HG02798 (cell line): ENCODE results near the gene SLC52A3.
"Not testable (repeated sequence)": the region's sequence is repeated elsewhere in the genome, so short reads cannot be mapped to it uniquely, and the experiment has no call there.

ENCODE experiments used
- ATAC-seq: cut with Tn5 transposase; IDR thresholded peaks from one replicate; pipeline ENCODE4 v1.9.1; 2021; ENCODE audit warnings: mild to moderate bottlenecking; ENCODE audit not compliant: unreplicated experiment, poor library complexity

SLC52A3 gene

GRCh38 chr20:768426-768978 is at the start of gene SLC52A3:
Gene SLC52A3, minus strand, starts transcription at chr20:768500. Its CDS starts 2,726 bp downstream, at chr20:765774.
- no peak for ATAC-seq

GRCh38 chr20:815914-816606 is 47.8 kb upstream of the SLC52A3 start:
- no peak for ATAC-seq

DNA sequence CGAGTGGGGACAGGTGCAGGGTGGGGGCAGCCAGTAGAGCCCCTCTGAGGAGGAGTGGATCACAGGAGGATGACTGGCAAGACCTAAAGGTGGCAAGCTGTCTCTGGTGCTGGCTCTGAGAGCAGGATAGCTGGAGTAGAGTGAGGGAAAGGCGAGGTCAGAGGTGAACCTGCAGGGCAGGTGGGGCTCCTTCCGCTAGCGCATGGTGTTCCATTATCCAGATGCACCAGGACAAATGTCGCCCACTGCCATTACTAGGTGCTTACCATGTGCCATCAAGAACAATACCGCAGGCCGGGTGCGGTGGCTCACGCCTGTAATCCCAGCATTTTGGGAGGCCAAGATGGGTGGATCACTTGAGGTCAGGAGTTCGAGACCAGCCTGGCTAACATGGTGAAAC is 46.9 kb upstream of the SLC52A3 start:
- ATAC-seq = no peak

DNA sequence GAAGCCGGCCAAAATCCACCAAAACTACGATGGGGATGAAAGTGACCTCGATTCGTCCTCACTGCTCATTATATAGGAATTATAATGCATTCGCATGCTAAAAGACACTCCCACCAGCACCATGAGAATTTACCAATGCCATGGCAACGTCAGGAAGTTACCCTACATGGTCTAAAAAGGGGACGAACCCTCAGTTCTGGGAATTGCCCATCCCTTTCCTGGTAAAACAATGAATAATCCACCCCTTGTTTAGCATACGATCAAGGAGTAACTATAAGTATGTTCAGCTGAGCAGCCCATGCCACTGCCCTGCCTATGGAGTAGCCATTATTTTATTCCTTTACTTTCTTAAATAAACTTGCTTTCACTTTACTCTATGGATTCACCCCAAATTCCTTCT is 45.1 kb upstream of the SLC52A3 start:
- ATAC-seq = no peak

DNA sequence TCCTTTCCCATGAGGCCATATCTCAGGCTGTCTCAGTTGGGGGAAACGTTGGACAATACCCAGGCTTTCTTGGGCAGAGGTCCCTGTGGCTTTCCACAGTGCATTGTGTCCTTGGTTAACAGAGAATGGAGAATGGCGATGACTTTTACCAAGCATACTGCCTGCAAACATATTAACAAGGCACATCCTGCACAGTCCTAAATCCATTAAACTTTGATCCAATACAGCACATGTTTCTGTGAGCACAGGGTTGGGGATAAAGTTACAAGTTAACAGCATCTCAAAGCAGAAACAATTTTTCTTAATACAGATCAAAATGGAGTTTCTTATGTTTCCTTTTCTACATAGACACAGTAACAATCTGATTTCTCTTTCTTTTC is 44.1 kb upstream of the SLC52A3 start:
- not testable (repeated sequence) for ATAC-seq

GRCh38 chr20:811776-812434 is 43.6 kb upstream of the SLC52A3 start:
- ATAC-seq = not testable (repeated sequence)

- ATAC-seq = no peak
These were observed 37.4 kb upstream of the SLC52A3 start for GRCh38 chr20:805713-806112.

DNA sequence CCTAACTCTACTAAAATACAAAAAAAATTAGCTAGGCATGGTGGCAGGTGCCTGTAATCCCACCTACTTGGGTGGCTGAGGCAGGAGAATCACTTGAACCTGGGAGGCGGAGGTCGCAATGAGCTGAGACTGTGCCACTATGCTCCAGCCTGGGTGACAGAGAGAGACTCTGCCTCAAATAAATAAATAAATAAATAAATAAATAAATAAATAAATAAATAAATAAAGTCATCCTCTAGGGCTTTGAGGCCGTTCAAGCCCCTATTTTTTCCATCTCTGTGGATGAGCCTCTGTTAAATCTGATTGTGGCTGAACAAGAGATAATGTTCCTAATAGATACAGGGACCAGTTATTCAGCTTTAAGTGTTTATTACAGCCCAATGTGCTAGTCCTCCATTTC is 33.4 kb upstream of the SLC52A3 start:
- no peak for ATAC-seq

DNA sequence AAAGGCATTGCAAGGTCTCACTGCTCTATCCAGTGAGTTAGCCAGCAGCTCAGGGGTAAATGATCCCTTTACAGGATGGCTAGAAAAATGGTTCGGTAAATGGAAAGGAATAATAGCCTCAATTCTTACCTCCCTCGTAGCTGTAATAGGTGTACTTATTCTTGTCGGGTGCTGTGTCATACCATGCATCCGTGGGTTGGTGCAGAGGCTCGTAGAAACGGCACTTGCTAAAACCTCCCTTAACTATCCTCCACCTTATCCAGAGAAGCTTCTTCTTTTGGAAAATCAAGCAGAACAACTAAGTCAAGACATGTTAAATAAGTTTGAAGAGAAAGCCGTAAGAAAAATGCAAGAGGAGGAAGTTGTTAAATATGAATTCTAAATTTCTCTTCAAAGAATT is 31.7 kb upstream of the SLC52A3 start:
- ATAC-seq = not testable (repeated sequence)

GRCh38 chr20:798746-799145 is 30.4 kb upstream of the SLC52A3 start:
- ATAC-seq = not testable (repeated sequence)

DNA sequence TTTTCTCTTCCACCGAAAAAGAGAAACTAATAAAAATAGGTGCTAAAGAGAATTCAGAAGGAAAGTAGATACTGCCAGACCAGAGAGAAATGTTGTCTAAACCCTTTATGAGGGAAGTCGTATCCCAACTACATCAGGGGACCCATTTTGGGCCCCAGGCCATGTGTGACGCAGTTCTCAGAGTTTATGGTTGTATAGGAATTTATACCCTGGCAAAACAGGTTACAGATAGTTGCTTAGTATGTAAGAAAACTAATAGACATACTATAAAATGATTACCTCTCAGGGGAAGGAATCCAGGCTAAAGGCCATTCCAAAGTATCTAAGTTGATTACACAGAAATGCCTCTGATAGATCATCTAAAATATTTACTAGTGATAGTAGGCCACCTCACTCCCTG is 28.6 kb upstream of the SLC52A3 start:
- ATAC-seq = no peak

DNA sequence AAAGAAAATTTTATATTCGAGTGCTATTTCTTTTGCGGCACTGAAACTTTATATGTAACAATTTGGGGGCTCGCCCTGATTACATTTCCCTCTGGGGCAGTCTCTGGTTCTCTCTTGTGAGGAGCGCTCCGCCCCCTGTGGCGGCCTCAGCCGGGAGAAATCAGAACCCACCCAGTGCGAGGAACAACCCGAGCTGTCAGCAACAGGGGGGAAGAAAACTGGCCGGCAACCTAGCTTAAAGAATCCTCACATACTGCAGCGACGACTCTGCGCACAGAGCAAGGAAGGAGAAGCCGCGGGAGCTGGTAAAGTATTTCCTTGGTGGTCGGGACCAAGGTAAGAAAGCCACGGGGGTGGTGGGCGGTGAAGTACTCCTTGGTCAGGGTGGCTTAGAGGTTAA is 23.9 kb upstream of the SLC52A3 start:
- ATAC-seq = no peak

GRCh38 chr20:791056-791455 is 22.8 kb upstream of the SLC52A3 start:
- no peak for ATAC-seq

- no peak for ATAC-seq
These were observed 19.5 kb upstream of the SLC52A3 start for GRCh38 chr20:787825-788224.

GRCh38 chr20:779771-780170 is 11.5 kb upstream of the SLC52A3 start:
- no peak for ATAC-seq

DNA sequence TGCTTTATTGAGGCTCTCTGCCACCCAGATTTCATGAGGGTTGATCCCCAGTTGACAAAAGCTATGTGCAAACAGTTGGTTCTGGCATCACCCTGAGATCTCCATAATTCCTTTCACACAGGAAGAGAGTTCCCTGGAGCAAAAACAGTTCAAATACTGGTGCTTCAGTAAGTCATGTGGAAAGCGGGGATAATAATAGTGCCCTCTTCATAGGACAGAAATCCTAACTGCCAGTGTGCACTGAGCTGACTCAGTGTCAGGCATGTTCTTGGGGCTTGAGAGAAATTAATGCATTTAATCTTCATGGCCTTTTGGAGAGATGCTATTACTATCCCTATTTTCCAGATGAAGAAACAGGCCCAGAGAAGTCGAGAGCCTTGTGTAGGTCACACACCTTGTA is 7.9 kb upstream of the SLC52A3 start:
- ATAC-seq = no peak

- ATAC-seq = no peak
These were observed 7.4 kb upstream of the SLC52A3 start for GRCh38 chr20:775679-776135.

- ATAC-seq = no peak
These were observed 6.4 kb upstream of the SLC52A3 start for GRCh38 chr20:774660-775057.

DNA sequence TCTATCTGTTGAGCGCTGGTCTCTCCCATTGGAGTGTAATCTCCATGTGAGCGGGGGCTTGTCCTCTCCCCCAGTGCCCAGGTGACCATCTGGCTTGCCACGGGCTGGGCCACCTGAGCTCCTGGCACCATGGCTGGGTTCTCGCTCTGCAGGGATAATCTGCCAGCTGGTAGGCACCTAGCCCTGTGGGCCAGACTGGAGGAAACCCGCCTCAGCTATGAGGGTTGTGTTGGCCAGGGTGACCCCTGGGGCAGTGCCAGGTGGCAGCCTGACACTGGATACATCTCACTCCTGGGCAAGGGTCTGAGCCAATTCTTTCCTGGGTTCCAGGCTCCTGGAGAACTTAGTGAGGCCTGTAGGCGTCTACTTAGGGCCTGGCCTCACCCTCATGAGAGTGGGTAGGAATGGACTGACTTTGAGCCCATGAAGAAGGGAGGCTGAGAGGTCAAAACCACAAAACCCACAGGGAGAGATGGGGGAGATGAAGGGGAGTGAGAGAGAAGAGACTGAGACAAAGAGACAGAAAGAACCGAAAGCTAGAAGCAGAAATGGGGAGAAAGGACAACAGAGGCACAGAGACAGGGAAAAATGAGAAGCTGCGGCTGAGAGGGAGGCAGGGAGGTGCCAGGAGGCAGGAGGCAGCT is 5.8 kb upstream of the SLC52A3 start:
- no peak for ATAC-seq

DNA sequence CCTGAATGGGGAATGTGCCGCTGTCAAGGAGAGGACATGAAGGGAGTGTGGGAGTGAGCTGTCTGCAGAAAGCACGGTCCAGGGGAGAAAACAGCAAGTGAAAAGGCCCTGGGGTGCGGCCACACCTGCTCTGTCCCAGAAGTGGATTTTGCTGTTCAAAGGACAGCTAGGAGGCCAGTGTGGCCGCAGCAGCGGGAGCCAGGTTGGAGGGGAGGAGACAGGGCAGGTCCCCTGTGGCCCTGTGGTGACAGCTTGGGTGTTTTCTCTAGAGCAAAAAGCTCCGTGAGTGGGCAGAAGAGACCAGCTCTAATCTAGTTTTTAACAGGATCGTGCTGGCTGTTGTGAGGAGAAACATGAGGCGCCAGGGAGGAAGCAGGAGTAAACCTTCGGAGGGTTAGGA is 4.5 kb upstream of the SLC52A3 start:
- ATAC-seq = no peak

GRCh38 chr20:771741-772464 is 3.6 kb upstream of the SLC52A3 start:
- ATAC-seq = no peak
